HepG2 (cell line): ENCODE measurements around the gene CST3. TPM values are rescaled to one million over a fixed set of nuclear protein-coding genes. Genes with fewer than 3 reads are reported as not detected.

Experiments
- ATAC-seq: fragments of 200-7000 bp; cut with Tn5 transposase; 3 replicates; pipeline ENCODE4 v1.9.1; 2020; ENCODE audit warnings: mild to moderate bottlenecking, moderate library complexity
- BruUV-seq: library from RNA; stranded (reverse); fragments of 400-500 nt; replicated peaks from 2 replicates; lab custom pipeline; 2021; lab: Mats Ljungman, UMichigan
- CTCF ChIA-PET: fragments of 300-600 bp; formaldehyde crosslinking; extraction: SDS; loops from one replicate; lab custom pipeline; 2021; ENCODE audit warnings: low total read pairs, inconsistent platforms, low intra/inter-chr PET ratio; lab: Yijun Ruan, JAX
- POLR2A ChIA-PET: fragments of 350-600 bp; sonication (Branson Sonifier 250); formaldehyde crosslinking; loops from one replicate; lab custom pipeline; 2020; ENCODE audit warnings: antibody characterized with exemption, inconsistent platforms; lab: Yijun Ruan, JAX
- DNase-seq: peaks from one replicate; pipeline ENCODE4 v3.0.0-alpha.2; 2015; ENCODE audit warnings: low spot score
- FAIRE-seq: peaks from 3 replicates; lab custom pipeline; 2011; peaks lifted over from hg19 to GRCh38; lab: Jason Lieb, UNC
- H2AFZ ChIP-seq: one replicate; pipeline ENCODE4 v1.6.1; 2011; ENCODE audit warnings: low read length, inconsistent platforms
- H3K27ac ChIP-seq: fragments of 300-600 bp; 3 replicates; pipeline ENCODE4 v1.8.0; 2011; ENCODE audit warnings: mixed run types, mild to moderate bottlenecking, mixed read lengths, low read length, inconsistent platforms; ENCODE audit not compliant: insufficient read depth; ENCODE audit errors: extremely low read length
- H3K27me3 ChIP-seq, 2 experiments: fragments of 200-600 bp in 1 of 2; 2 replicates in 1 of 2; 3 replicates in 1 of 2; pipeline versions ENCODE4 v1.6.0 to v1.8.0; 2011; ENCODE audit warnings: low read length in 2 of 2, mild to moderate bottlenecking in 2 of 2, moderate library complexity in 2 of 2, inconsistent platforms in 1 of 2; ENCODE audit not compliant: insufficient read depth in 2 of 2, control insufficient read depth in 1 of 2
- H3K36me3 ChIP-seq, 2 experiments: fragments of 200-600 bp in 1 of 2; replicated peaks in 1 of 2; 2 replicates in 1 of 2; 3 replicates in 1 of 2; pipeline versions ENCODE4 v1.5.1 to v1.8.0; 2011; ENCODE audit warnings: low read length in 2 of 2, inconsistent platforms in 1 of 2; ENCODE audit not compliant: insufficient read depth in 2 of 2, control insufficient read depth in 1 of 2
- H3K4me1 ChIP-seq: 2 replicates; pipeline ENCODE4 v1.5.1; 2012; ENCODE audit warnings: low read length, inconsistent platforms; ENCODE audit not compliant: insufficient read depth
- H3K4me2 ChIP-seq: 2 replicates; pipeline ENCODE4 v1.6.0; 2011; ENCODE audit warnings: low read depth, low read length, inconsistent platforms
- H3K4me3 ChIP-seq, 3 experiments: fragments of 200-600 bp in 1 of 3; sonication (generic), shearing (Covaris generic) in 1 of 3; replicated peaks in 1 of 3; 2 replicates each; pipeline ENCODE4 v1.5.1; 2011 to 2016; ENCODE audit warnings: low read length in 3 of 3, inconsistent platforms in 2 of 3, low read depth in 2 of 3, mild to moderate bottlenecking in 2 of 3, control low read depth in 1 of 3, mixed read lengths in 1 of 3; ENCODE audit not compliant: insufficient read depth in 1 of 3
- H3K79me2 ChIP-seq: one replicate; pipeline ENCODE4 v1.6.1; 2011; ENCODE audit warnings: low read length, inconsistent platforms; ENCODE audit not compliant: insufficient read depth
- H3K9ac ChIP-seq: 2 replicates; pipeline ENCODE4 v1.6.0; 2011; ENCODE audit warnings: mild to moderate bottlenecking, low read depth, low read length, inconsistent platforms; ENCODE audit not compliant: insufficient read depth
- H3K9me3 ChIP-seq: 2 replicates; pipeline ENCODE4 v1.5.1; 2012; ENCODE audit warnings: mild to moderate bottlenecking, low read length
- H4K20me1 ChIP-seq: 2 replicates; pipeline ENCODE4 v1.6.0; 2011; ENCODE audit warnings: inconsistent platforms, mild to moderate bottlenecking, low read length, moderate library complexity; ENCODE audit not compliant: insufficient read depth
- HMG20A ChIP-seq: IDR thresholded peaks from 2 replicates; pipeline ENCODE4 v1.6.1; 2016; ENCODE audit warnings: borderline replicate concordance
- ONECUT2 ChIP-seq: sonication (generic); formaldehyde crosslinking; IDR thresholded peaks from 2 replicates; pipeline ENCODE4 v1.4.0; 2020; ENCODE audit warnings: missing genetic modification reagents
- RCOR2 ChIP-seq: IDR thresholded peaks from 2 replicates; pipeline ENCODE4 v1.6.1; 2016; ENCODE audit warnings: missing biosample characterization, missing genetic modification reagents
- SIN3A ChIP-seq: IDR thresholded peaks from 2 replicates; pipeline ENCODE4 v1.6.1; 2011; ENCODE audit warnings: low read depth, mild to moderate bottlenecking, control low read depth, low read length, borderline replicate concordance
- TBP ChIP-seq: sonication (generic); formaldehyde crosslinking; IDR thresholded peaks from 2 replicates; pipeline ENCODE4 v1.5.0; 2020; ENCODE audit warnings: missing genetic modification reagents
- ZNF569 ChIP-seq: sonication (generic); formaldehyde crosslinking; IDR thresholded peaks from 2 replicates; pipeline ENCODE4 v1.5.0; 2020; ENCODE audit warnings: mild to moderate bottlenecking, missing genetic modification reagents, moderate library complexity, borderline replicate concordance
- WGBS: methylation state at CpG from one replicate; pipeline ENCODE4 v1.1.6; 2017; ENCODE audit warnings: low lambda C conversion rate; 5-methylcytosine and 5-hydroxymethylcytosine counted together
- in situ Hi-C: cut with HindIII; loops from 2 replicates; pipeline ENCODE4 v1.10.0; 2017; ENCODE audit warnings: low pct_unique_long_range_greater_than_20kb; ENCODE audit not compliant: extremely low pct_ligation_motif_present
- intact Hi-C: fragments of 100-400 bp; cut with micrococcal nuclease; formaldehyde crosslinking; loops from one replicate; pipeline ENCODE4 v1.10.0; 2022; ENCODE audit not compliant: unreplicated experiment
- polyA plus RNA-seq, 8 experiments: library from polyadenylated mRNA; depleted of rRNA in 3 of 8; stranded (reverse) in 7 of 8; unstranded in 1 of 8; fragments of >200 nt; fragmentation: Illumina TruSeq in 4 of 8; extraction: Trizol in 4 of 8; gene quantifications; 2 replicates each; pipeline versions ENCODE4 v1.2.1 to v1.2.3, GENCODE V29; 2011 to 2016; ENCODE audit warnings: low read depth in 4 of 8, missing spikeins in 1 of 8, mixed read lengths in 1 of 8; ENCODE audit not compliant: insufficient read depth in 1 of 8
- total RNA-seq, 5 experiments: library from RNA; depleted of rRNA; stranded (reverse); fragments of >200 nt; fragmentation: Illumina TruSeq; extraction: Trizol; gene quantifications; 2 replicates each; pipeline ENCODE4 v1.2.3, GENCODE V29; 2016; ENCODE audit warnings: low read depth in 1 of 5
- TF ChIP-seq, protein P1 (sequence below): sonication (generic); formaldehyde crosslinking; IDR thresholded peaks from 2 replicates; pipeline ENCODE4 v1.8.0; 2022; ENCODE audit warnings: mild to moderate bottlenecking, missing genetic modification reagents; ENCODE audit not compliant: insufficient replicate concordance
- TF ChIP-seq, protein P2 (sequence below): sonication (generic); formaldehyde crosslinking; IDR thresholded peaks from 2 replicates; pipeline ENCODE4 v1.5.1; 2020; ENCODE audit warnings: mild to moderate bottlenecking, moderate library complexity, missing genetic modification reagents
- TF ChIP-seq, protein P3 (sequence below), 2 experiments: fragments of 450-650 bp in 1 of 2; sonication (generic) in 1 of 2; formaldehyde crosslinking; IDR thresholded peaks; 2 replicates each; pipeline versions ENCODE4 v1.5.0 to v1.8.0; 2020 to 2022; ENCODE audit warnings: mild to moderate bottlenecking in 1 of 2, missing genetic modification reagents in 1 of 2

CST3 gene
- total and polyA plus RNA-seq, 2 of the 13 experiments (the other 11 are each of a cell fraction or from before 2014, with no cell fraction given) = 690 to 1,005 TPM

DNA sequence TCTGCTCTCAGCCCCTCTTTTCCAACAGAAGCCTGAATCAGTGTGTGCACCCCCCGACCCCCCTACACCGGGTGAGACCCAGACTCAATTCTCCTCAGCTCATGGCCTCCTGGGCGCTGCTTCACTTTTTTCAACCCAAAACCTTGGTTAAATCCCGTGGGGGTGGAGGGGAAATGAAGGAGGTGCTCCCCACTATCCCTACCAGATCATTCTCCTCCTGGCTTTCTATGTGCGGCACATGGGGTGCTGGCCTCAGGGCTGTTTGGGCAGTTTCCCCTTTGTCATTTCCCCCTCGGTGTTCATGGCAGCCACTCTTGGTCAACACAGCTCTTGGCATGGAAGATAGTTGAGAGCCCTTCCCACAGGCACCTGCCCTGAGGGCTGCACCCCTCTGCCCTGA is 46.5 kb upstream of the CST3 start:
- no peak for ATAC-seq
- Histone ChIP-seq H3K4me3 (no peak overlapping the region), H3K4me2 (no peak overlapping the region), H3K27ac (no peak overlapping the region), H3K9me3 (no peaks in the 10 kb centered on the region), H2AFZ (no peak overlapping the region), H3K27me3 (peaks cover 0 to 16% of the 10 kb centered on the region in 2 experiments; a peak in 1 of 5 replicates), H4K20me1 (no peaks in the 10 kb centered on the region), H3K9ac (no peak overlapping the region), H3K79me2 (no peaks in the 10 kb centered on the region), H3K4me1 (no peaks in the 10 kb centered on the region), H3K36me3 (no peaks in the 10 kb centered on the region)
- no peak for DNase-seq
- no TSS peak for BruUV-seq
- FAIRE-seq = no peak
- CTCF ChIA-PET = no interaction called here
- in situ Hi-C loops = no loop called here
- TF ChIP-seq, protein P1, sequence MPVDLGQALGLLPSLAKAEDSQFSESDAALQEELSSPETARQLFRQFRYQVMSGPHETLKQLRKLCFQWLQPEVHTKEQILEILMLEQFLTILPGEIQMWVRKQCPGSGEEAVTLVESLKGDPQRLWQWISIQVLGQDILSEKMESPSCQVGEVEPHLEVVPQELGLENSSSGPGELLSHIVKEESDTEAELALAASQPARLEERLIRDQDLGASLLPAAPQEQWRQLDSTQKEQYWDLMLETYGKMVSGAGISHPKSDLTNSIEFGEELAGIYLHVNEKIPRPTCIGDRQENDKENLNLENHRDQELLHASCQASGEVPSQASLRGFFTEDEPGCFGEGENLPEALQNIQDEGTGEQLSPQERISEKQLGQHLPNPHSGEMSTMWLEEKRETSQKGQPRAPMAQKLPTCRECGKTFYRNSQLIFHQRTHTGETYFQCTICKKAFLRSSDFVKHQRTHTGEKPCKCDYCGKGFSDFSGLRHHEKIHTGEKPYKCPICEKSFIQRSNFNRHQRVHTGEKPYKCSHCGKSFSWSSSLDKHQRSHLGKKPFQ = no peak
- TF ChIP-seq ZNF569 (CRISPR knock-in tag) (no peak), RCOR2 (CRISPR knock-in tag) (no peak), ONECUT2 (no peak), SIN3A (no peak), TBP (CRISPR knock-in tag) (no peak), HMG20A (CRISPR knock-in tag) (no peak)
- TF ChIP-seq, protein P2, sequence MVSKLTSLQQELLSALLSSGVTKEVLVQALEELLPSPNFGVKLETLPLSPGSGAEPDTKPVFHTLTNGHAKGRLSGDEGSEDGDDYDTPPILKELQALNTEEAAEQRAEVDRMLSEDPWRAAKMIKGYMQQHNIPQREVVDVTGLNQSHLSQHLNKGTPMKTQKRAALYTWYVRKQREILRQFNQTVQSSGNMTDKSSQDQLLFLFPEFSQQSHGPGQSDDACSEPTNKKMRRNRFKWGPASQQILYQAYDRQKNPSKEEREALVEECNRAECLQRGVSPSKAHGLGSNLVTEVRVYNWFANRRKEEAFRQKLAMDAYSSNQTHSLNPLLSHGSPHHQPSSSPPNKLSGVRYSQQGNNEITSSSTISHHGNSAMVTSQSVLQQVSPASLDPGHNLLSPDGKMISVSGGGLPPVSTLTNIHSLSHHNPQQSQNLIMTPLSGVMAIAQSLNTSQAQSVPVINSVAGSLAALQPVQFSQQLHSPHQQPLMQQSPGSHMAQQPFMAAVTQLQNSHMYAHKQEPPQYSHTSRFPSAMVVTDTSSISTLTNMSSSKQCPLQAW (CRISPR knock-in tag) = no peak
- TF ChIP-seq, protein P3, sequence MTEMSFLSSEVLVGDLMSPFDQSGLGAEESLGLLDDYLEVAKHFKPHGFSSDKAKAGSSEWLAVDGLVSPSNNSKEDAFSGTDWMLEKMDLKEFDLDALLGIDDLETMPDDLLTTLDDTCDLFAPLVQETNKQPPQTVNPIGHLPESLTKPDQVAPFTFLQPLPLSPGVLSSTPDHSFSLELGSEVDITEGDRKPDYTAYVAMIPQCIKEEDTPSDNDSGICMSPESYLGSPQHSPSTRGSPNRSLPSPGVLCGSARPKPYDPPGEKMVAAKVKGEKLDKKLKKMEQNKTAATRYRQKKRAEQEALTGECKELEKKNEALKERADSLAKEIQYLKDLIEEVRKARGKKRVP (CRISPR knock-in tag; IDR thresholded peaks at IDR 0.05) = no peak
- intact Hi-C loops = no loop called here
- POLR2A ChIA-PET = no interaction called here
- 24% methylated on average over 6 of the region's 6 CpGs for WGBS
